ENCODE results near the gene POU2F1.

- TF ChIP-seq, protein P1, sequence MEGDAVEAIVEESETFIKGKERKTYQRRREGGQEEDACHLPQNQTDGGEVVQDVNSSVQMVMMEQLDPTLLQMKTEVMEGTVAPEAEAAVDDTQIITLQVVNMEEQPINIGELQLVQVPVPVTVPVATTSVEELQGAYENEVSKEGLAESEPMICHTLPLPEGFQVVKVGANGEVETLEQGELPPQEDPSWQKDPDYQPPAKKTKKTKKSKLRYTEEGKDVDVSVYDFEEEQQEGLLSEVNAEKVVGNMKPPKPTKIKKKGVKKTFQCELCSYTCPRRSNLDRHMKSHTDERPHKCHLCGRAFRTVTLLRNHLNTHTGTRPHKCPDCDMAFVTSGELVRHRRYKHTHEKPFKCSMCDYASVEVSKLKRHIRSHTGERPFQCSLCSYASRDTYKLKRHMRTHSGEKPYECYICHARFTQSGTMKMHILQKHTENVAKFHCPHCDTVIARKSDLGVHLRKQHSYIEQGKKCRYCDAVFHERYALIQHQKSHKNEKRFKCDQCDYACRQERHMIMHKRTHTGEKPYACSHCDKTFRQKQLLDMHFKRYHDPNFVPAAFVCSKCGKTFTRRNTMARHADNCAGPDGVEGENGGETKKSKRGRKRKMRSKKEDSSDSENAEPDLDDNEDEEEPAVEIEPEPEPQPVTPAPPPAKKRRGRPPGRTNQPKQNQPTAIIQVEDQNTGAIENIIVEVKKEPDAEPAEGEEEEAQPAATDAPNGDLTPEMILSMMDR (IDR thresholded peaks at IDR 0.05; ENCODE audit: low read length) = no peak
- TF ChIP-seq EZH2 (optimal IDR thresholded peaks at IDR 0.05; ENCODE audit: low read depth, low read length) = no peak
- no peak for TF ChIP-seq EZH2phosphoT487 (IDR thresholded peaks at IDR 0.05; ENCODE audit: low read length)
Measured at GRCh38 chr1:167266965-167267364, 46.3 kb downstream of the POU2F1 start.
